CD4-positive, alpha-beta T cell treated with Interleukin-2 at 100 ng/mL for 4 hours (primary cell): ENCODE data around the gene ASIC4.

Source experiments
- DNase-seq: peaks from one replicate; pipeline ENCODE4 v3.0.0-alpha.2; 2020; ENCODE audit warnings: low spot score

ASIC4 gene

GRCh38 chr2:219567791-219568361 lies 53.6 kb downstream of the ASIC4 start:
- no peak for DNase-seq

GRCh38 chr2:219569041-219569440 lies 54.8 kb downstream of the ASIC4 start:
- no peak for DNase-seq

GRCh38 chr2:219569635-219570034 lies 55.4 kb downstream of the ASIC4 start:
- no peak for DNase-seq

- no peak for DNase-seq
Measured at GRCh38 chr2:219570194-219570923, 56.1 kb downstream of the ASIC4 start.

- DNase-seq = no peak
Measured at GRCh38 chr2:219570924-219571310, 56.6 kb downstream of the ASIC4 start.

- no peak for DNase-seq
Measured at GRCh38 chr2:219571311-219572236, 57.3 kb downstream of the ASIC4 start, which contains the start of gene OBSL1. Gene OBSL1, minus strand, starts transcription at chr2:219571539. Its CDS starts 307 bp downstream, at chr2:219571232.

- DNase-seq = no peak
Measured at GRCh38 chr2:219572237-219573001, 58.1 kb downstream of the ASIC4 start, which contains the start of gene INHA. Gene INHA, plus strand, starts transcription at chr2:219572310. Its CDS starts 65 bp downstream, at chr2:219572375.

- DNase-seq = no peak
Measured at GRCh38 chr2:219573166-219573565, 58.9 kb downstream of the ASIC4 start.

GRCh38 chr2:219574484-219575311 lies 60.4 kb downstream of the ASIC4 start:
- no peak for DNase-seq

GRCh38 chr2:219575566-219576504 lies 61.6 kb downstream of the ASIC4 start:
- no peak for DNase-seq

GRCh38 chr2:219576505-219577388 lies 62.5 kb downstream of the ASIC4 start:
- no peak for DNase-seq

- DNase-seq = no peak
Measured at GRCh38 chr2:219578811-219579613, 64.7 kb downstream of the ASIC4 start.

- DNase-seq = no peak
Measured at GRCh38 chr2:219581346-219581745, 67.1 kb downstream of the ASIC4 start.
